Measurements from ENCODE around the gene TRIM31. TPM values are rescaled to one million over a fixed set of nuclear protein-coding genes. Genes with fewer than 3 reads are reported as not detected.
"Not testable (repeated sequence)": the region's sequence is repeated elsewhere in the genome, so short reads cannot be mapped to it uniquely, and the experiment has no call there.

TRIM31 gene
- total and polyA plus RNA-seq, 9 donors, result 0.06 to 0.44 (median 0.12) TPM; not detected in 6

DNA sequence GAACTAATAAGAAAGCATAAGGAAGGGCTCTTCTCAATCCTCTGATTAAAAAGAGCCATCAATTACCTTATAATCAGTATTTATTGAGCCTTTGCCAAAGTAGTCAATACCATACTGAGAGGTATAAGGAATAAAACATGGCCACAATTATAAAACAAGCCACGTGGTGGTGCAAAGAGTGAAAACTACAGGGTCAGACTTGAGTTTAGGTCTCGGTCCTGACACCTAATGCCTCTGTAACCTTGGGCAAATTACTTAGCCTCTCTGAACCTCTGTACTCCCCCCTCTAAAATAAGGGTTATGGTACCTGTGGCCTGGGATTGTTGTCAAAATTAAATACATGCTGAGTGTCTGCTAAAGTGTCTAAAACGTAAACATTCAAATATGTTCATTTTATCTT, 36.3 kb upstream of the TRIM31 start:
- no CpG with 5 or more reads among the region's 3 CpGs for WGBS (ENCODE audit: insufficient coverage)
- H3K4me1 ChIP-seq (ENCODE audit: control insufficient read depth, insufficient read depth, low read length), result no peaks in the 10 kb centered on the region
- H3K4me3 ChIP-seq (ENCODE audit: low read length), result no peak overlapping the region
- no peaks in the 10 kb centered on the region for H3K36me3 ChIP-seq (ENCODE audit: control insufficient read depth, insufficient read depth, low read length)
- no peak for DNase-seq
- H3K27me3 ChIP-seq (ENCODE audit: control insufficient read depth, insufficient read depth, low read length), result peaks cover 13% of the 10 kb centered on the region
- H3K27ac ChIP-seq (ENCODE audit: low read length), result no peak overlapping the region
- H3K9me3 ChIP-seq (replicated peaks; ENCODE audit: control insufficient read depth, low read depth, low read length), result no peaks in the 10 kb centered on the region

DNA sequence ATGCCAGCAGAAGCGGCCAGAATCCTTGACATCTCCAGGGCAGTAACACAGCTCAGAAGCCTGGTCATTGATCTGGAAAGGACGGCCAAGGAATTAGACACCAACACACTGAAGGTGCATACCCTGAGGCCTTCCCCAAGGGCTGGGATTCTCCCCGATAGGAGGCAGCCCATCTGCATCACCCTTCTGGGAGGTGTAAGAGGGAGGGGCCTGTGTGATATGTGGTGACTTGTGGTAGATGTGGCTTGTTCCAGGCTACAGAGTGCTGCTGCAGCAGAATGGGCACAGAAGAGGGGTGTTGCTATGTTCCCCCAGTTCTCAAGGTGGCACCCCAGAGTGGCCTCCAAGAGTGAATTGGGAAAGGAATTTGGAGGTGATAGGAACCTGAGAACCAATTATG, 34.2 kb upstream of the TRIM31 start:
- no peak for DNase-seq
- H3K27ac ChIP-seq (ENCODE audit: low read length), result no peak overlapping the region
- H3K27me3 ChIP-seq (ENCODE audit: control insufficient read depth, insufficient read depth, low read length), result peaks cover 13% of the 10 kb centered on the region
- no peaks in the 10 kb centered on the region for H3K9me3 ChIP-seq (replicated peaks; ENCODE audit: control insufficient read depth, low read depth, low read length)
- no peaks in the 10 kb centered on the region for H3K36me3 ChIP-seq (ENCODE audit: control insufficient read depth, insufficient read depth, low read length)
- H3K4me3 ChIP-seq (ENCODE audit: low read length), result no peak overlapping the region
- 88% methylated on average over 1 of the region's 3 CpGs for WGBS (ENCODE audit: insufficient coverage)
- H3K4me1 ChIP-seq (ENCODE audit: control insufficient read depth, insufficient read depth, low read length), result no peaks in the 10 kb centered on the region

DNA sequence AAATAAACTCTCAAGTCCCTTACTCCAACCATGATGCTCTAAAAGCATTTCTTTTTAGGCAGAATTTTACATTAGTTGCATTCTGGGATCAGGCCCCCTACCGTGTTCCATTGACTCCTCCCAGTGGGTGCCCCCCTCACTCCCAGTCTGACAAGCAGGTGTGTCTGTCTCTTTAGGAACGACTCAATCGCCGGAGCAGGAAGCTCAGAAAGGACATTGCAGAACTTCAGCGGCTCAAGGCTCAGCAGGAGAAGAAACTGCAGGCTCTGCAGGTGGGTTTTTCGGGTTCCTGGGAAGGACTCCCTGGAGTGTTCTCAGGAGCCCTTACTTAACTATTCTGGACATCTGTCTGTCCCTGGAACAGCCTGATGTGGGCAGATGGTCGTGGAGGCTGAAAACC, 32.9 kb upstream of the TRIM31 start:
- WGBS (ENCODE audit: insufficient coverage), result 49% methylated on average over 6 of the region's 7 CpGs
- DNase-seq, result no peak
- Histone ChIP-seq H3K27ac (ENCODE audit: low read length) (no peak overlapping the region), H3K4me1 (ENCODE audit: control insufficient read depth, insufficient read depth, low read length) (no peaks in the 10 kb centered on the region), H3K4me3 (ENCODE audit: low read length) (no peak overlapping the region), H3K9me3 (replicated peaks; ENCODE audit: control insufficient read depth, low read depth, low read length) (no peaks in the 10 kb centered on the region), H3K27me3 (ENCODE audit: control insufficient read depth, insufficient read depth, low read length) (peaks cover 13% of the 10 kb centered on the region), H3K36me3 (ENCODE audit: control insufficient read depth, insufficient read depth, low read length) (no peaks in the 10 kb centered on the region)

DNA sequence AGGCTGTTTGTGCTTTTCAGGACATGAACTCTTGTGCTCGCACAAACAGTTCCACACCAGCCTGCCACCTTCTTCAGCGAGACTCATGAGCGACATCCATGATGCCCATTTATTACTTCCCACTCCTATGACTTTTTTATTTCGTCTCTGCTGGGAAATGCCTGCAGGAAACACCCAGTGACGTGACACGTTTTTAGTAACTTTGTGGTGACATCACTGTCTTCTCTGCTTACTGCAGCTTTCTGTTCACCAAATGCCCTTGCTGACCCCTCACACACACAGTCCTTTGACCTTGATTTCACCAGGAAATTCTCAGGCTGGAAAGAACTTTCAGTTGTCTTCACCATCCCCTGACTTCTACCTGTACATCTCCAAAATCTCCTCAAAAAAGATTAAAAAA, 31.9 kb upstream of the TRIM31 start:
- Histone ChIP-seq H3K36me3 (ENCODE audit: control insufficient read depth, insufficient read depth, low read length) (no peaks in the 10 kb centered on the region), H3K27ac (ENCODE audit: low read length) (no peak overlapping the region), H3K4me1 (ENCODE audit: control insufficient read depth, insufficient read depth, low read length) (no peaks in the 10 kb centered on the region), H3K9me3 (replicated peaks; ENCODE audit: control insufficient read depth, low read depth, low read length) (no peaks in the 10 kb centered on the region), H3K27me3 (ENCODE audit: control insufficient read depth, insufficient read depth, low read length) (peaks cover 11% of the 10 kb centered on the region), H3K4me3 (ENCODE audit: low read length) (no peak overlapping the region)
- 63% methylated on average over 6 of the region's 6 CpGs for WGBS (ENCODE audit: insufficient coverage)
- no peak for DNase-seq

DNA sequence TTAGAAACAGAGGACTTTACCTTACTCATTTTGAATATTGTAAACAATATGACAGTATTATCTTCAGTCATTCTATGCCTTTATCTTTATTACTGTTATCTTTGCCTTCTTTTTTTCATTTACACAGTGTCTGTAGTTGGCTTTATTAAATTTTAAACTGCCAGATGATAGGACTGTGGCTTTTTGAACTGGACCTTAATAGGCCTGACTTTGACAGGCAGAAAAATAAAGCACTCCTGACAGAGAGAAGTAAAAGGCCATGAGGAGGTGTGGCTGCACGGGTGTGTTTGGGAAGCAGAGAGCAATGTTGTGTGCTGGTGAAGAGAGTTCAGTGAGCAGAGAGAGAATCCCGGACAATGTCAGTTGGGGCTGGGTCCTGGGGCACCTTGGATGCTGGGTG, 30.9 kb upstream of the TRIM31 start:
- WGBS (ENCODE audit: insufficient coverage), result 66% methylated on average over 2 of the region's 2 CpGs
- Histone ChIP-seq H3K4me3 (ENCODE audit: low read length) (no peak overlapping the region), H3K9me3 (replicated peaks; ENCODE audit: control insufficient read depth, low read depth, low read length) (no peaks in the 10 kb centered on the region), H3K27ac (ENCODE audit: low read length) (no peak overlapping the region), H3K4me1 (ENCODE audit: control insufficient read depth, insufficient read depth, low read length) (no peaks in the 10 kb centered on the region), H3K27me3 (ENCODE audit: control insufficient read depth, insufficient read depth, low read length) (peaks cover 11% of the 10 kb centered on the region), H3K36me3 (ENCODE audit: control insufficient read depth, insufficient read depth, low read length) (no peaks in the 10 kb centered on the region)
- no peak for DNase-seq

DNA sequence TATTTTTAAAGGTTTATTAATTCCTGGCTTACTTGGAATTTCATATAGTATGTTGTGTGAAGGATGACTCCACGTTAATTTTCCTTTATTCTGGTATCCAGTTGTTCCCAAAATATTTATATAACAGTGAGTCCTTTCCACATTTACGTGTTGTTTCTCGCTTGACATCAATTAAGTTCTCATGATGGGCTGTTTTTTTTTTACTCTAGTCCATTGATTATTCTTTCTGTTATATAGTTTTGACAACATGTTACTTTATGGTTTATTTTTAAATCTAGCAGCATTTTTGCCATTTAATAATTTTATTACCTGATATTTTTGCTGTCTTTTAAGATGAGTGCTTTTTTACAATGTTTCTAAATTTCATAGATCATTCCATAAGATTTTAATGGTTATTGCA, 29.8 kb upstream of the TRIM31 start:
- H3K27me3 ChIP-seq (ENCODE audit: control insufficient read depth, insufficient read depth, low read length), result peaks cover 11% of the 10 kb centered on the region

DNA sequence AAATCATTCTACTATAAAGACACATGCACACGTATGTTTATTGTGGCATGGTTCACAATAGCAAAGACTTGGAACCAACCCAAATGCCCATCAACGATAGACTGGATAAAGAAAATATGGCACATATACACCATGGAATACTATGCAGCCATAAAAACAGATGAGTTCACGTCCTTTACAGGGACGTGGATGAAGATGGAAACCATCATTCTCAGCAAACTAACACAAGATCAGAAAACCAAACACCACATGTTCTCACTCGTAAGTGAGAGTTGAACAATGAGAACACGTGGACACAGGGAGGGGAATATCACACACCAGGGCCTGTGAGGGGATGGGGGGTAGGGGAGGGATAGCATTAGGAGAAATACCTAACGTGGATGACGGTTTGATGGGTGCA, 27.4 kb upstream of the TRIM31 start:
- no CpG with 5 or more reads among the region's 8 CpGs for WGBS (ENCODE audit: insufficient coverage)
- H3K27me3 ChIP-seq (ENCODE audit: control insufficient read depth, insufficient read depth, low read length); H3K9me3 ChIP-seq (replicated peaks; ENCODE audit: control insufficient read depth, low read depth, low read length); DNase-seq; H3K4me1 ChIP-seq (ENCODE audit: control insufficient read depth, insufficient read depth, low read length); H3K4me3 ChIP-seq (ENCODE audit: low read length); H3K27ac ChIP-seq (ENCODE audit: low read length); H3K36me3 ChIP-seq (ENCODE audit: control insufficient read depth, insufficient read depth, low read length): not testable (repeated sequence)

More for the DNA sequence above, 29.8 kb upstream of the TRIM31 start:
- Histone ChIP-seq H3K4me3 (ENCODE audit: low read length) (no peak overlapping the region), H3K36me3 (ENCODE audit: control insufficient read depth, insufficient read depth, low read length) (no peaks in the 10 kb centered on the region), H3K9me3 (replicated peaks; ENCODE audit: control insufficient read depth, low read depth, low read length) (no peaks in the 10 kb centered on the region), H3K4me1 (ENCODE audit: control insufficient read depth, insufficient read depth, low read length) (no peaks in the 10 kb centered on the region), H3K27ac (ENCODE audit: low read length) (no peak overlapping the region)
- no peak for DNase-seq
- WGBS (ENCODE audit: insufficient coverage), result no CpG with 5 or more reads among the region's 3 CpGs

DNA sequence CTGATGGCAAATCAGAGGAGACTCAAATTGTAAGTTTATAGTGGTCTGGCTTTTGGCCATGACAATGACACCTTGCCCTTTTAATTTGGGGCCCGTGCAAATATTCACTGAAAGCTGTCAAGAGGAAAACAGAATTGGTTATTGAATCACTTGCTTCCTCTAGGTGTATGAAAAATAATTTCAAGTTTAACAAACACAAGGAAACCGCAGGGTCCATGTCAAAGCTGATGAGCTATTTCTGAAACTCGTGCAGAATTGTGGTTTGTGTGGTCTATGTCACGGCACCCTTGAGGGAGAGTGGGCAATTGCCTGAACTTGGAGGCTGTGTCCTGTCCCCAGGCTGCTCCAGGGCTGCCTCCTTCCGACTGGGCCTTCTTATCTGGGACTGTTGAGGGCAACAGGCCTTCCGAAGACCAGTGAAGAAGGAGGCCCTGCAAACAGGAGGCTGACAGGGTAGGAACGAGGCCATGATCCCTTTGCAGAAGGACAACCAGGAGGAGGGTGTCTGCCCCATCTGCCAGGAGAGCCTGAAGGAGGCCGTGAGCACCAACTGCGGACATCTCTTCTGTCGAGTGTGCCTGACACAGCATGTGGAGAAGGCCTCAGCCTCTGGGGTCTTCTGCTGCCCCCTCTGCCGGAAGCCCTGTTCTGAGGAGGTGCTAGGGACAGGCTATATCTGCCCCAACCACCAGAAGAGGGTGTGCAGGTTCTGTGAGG, 23.8 kb upstream of the TRIM31 start:
- no peak for DNase-seq
- Histone ChIP-seq H3K4me1 (ENCODE audit: control insufficient read depth, insufficient read depth, low read length) (no peaks in the 10 kb centered on the region), H3K4me3 (ENCODE audit: low read length) (no peak overlapping the region), H3K27me3 (ENCODE audit: control insufficient read depth, insufficient read depth, low read length) (peaks cover 9% of the 10 kb centered on the region), H3K36me3 (ENCODE audit: control insufficient read depth, insufficient read depth, low read length) (no peaks in the 10 kb centered on the region), H3K27ac (ENCODE audit: low read length) (no peak overlapping the region), H3K9me3 (replicated peaks; ENCODE audit: control insufficient read depth, low read depth, low read length) (no peaks in the 10 kb centered on the region)
- 61% methylated on average over 7 of the region's 11 CpGs for WGBS (ENCODE audit: insufficient coverage)

DNA sequence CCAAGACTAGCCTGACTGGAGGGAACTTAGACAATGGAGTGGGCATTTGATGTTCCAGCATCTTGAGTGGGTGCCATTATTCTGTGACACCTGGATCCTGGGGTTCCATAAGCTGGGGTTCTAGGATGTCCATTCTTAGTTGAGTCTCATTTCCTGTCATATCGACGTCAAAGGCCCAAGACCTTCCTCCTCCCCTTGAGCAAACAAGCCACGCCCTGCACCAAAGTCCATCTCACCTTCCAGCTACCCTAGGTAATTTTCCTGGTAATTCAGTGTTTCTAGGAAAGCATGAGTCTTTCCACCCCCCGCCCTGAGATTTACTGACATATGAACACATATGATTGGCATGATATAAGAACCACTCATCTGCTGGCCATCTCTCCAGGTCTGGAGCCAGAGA, 22.9 kb upstream of the TRIM31 start, which contains the start of gene TRIM40:
Gene TRIM40 (plus strand): TSS at position 384 of the 400 bp plus-strand sequence. CDS start 897 bp downstream, outside the sequence.
- DNase-seq, result no peak
- WGBS (ENCODE audit: insufficient coverage), result no CpG with 5 or more reads among the region's 4 CpGs
- Histone ChIP-seq H3K27me3 (ENCODE audit: control insufficient read depth, insufficient read depth, low read length) (peaks cover 18% of the 10 kb centered on the region), H3K36me3 (ENCODE audit: control insufficient read depth, insufficient read depth, low read length) (no peaks in the 10 kb centered on the region), H3K9me3 (replicated peaks; ENCODE audit: control insufficient read depth, low read depth, low read length) (no peaks in the 10 kb centered on the region), H3K27ac (ENCODE audit: low read length) (no peak within 1 kb of the TSS), H3K4me1 (ENCODE audit: control insufficient read depth, insufficient read depth, low read length) (no peaks in the 10 kb centered on the region), H3K4me3 (ENCODE audit: low read length) (no peak within 1 kb of the TSS)

DNA sequence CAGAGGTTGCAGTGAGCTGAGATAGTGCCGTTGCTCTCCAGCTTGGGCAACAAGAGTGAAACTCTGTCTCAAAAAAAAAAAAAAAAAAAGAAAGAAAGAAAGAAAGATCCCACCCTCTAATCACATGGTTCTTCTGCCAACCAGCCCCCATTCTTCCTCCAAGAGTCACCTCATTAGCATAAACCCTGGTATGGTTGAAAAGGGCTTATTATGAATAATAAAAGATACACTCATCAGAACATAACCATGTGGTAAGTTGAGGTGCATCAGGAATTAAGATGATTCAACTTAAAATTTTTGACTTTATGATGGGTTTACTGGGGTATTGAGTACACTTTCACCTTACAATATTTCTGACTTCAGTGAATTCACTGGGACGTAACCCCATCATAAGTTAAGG, 22.3 kb upstream of the TRIM31 start:
- peaks cover 24% of the 10 kb centered on the region for H3K27me3 ChIP-seq (ENCODE audit: control insufficient read depth, insufficient read depth, low read length)

More for the DNA sequence above, 22.3 kb upstream of the TRIM31 start:
- no peak overlapping the region for H3K27ac ChIP-seq (ENCODE audit: low read length)
- no peaks in the 10 kb centered on the region for H3K9me3 ChIP-seq (replicated peaks; ENCODE audit: control insufficient read depth, low read depth, low read length)
- no CpG with 5 or more reads among the region's 2 CpGs for WGBS (ENCODE audit: insufficient coverage)
- H3K36me3 ChIP-seq (ENCODE audit: control insufficient read depth, insufficient read depth, low read length), result no peaks in the 10 kb centered on the region
- DNase-seq, result no peak
- H3K4me3 ChIP-seq (ENCODE audit: low read length), result no peak overlapping the region
- no peaks in the 10 kb centered on the region for H3K4me1 ChIP-seq (ENCODE audit: control insufficient read depth, insufficient read depth, low read length)

All from muscle of leg (tissue), 11 donors.